Mesothelial cell of epicardium (in vitro differentiated cells): Measurements from ENCODE around the gene DNAJB9. TPM values are rescaled to one million over a fixed set of nuclear protein-coding genes. Genes with fewer than 3 reads are reported as not detected.
"Not testable (repeated sequence)": the region's sequence is repeated elsewhere in the genome, so short reads cannot be mapped to it uniquely, and the experiment has no call there.

ENCODE experiments used
- DNase-seq, 2 experiments: peaks; one replicate each; pipeline ENCODE4 v3.0.0; 2021; ENCODE audit warnings: low spot score in 2 of 2; ENCODE audit not compliant: unreplicated experiment in 2 of 2
- H3K27ac Mint-ChIP-seq: 2 replicates; pipeline ENCODE4 v1.8.0; 2021; ENCODE audit warnings: mixed read lengths
- H3K27me3 Mint-ChIP-seq: 2 replicates; pipeline ENCODE4 v1.8.0; 2021; ENCODE audit warnings: low read depth, mixed read lengths
- H3K36me3 Mint-ChIP-seq: 2 replicates; pipeline ENCODE4 v1.8.0; 2021; ENCODE audit warnings: mixed read lengths
- H3K4me1 Mint-ChIP-seq: 2 replicates; pipeline ENCODE4 v1.8.0; 2021; ENCODE audit warnings: mixed read lengths
- H3K4me3 Mint-ChIP-seq: 2 replicates; pipeline ENCODE4 v1.8.0; 2021; ENCODE audit warnings: mild to moderate bottlenecking, moderate library complexity, mixed read lengths
- H3K9me3 Mint-ChIP-seq: 2 replicates; pipeline ENCODE4 v1.8.0; 2021; ENCODE audit warnings: mixed read lengths
- total RNA-seq: library from RNA; stranded (reverse); gene quantifications from 3 replicates; pipeline ENCODE4 v1.2.1, GENCODE V29; 2021
- TF ChIP-seq, protein P1 (sequence below): fragments of 200-600 bp; sonication (generic); IDR thresholded peaks from one replicate; pipeline ENCODE4 v1.5.0; 2021; ENCODE audit warnings: antibody characterized with exemption; ENCODE audit not compliant: unreplicated experiment

DNAJB9 gene
- total RNA-seq, 1 donor from 2014 or later, result 14.1 TPM

DNA sequence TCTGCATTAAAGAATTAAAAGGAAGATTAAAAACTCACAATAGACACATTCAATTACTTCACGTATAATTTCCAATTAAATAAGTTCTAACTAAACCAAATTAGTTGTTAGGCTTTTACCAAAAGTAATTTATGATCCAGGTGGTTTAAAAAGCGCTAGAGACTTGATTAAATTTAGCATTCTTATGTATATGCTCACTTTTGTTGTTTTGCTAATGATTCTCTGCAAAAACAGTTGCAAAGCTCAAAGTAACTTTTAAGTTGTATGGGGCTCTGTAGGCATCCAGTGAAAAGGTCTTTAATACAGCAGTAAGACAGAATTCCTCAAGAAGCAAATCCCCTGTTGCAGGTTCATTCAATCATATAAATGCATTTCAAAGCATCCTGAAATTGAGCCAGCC lies 28.2 kb upstream of the DNAJB9 start:
- DNase-seq, result no peak
- Mint-ChIP-seq H3K4me3 (no peak overlapping the region), H3K9me3 (no peaks in the 10 kb centered on the region), H3K36me3 (peaks cover 2% of the 10 kb centered on the region), H3K27ac (no peak overlapping the region), H3K27me3 (no peaks in the 10 kb centered on the region), H3K4me1 (no peaks in the 10 kb centered on the region)
- TF ChIP-seq, protein P1, sequence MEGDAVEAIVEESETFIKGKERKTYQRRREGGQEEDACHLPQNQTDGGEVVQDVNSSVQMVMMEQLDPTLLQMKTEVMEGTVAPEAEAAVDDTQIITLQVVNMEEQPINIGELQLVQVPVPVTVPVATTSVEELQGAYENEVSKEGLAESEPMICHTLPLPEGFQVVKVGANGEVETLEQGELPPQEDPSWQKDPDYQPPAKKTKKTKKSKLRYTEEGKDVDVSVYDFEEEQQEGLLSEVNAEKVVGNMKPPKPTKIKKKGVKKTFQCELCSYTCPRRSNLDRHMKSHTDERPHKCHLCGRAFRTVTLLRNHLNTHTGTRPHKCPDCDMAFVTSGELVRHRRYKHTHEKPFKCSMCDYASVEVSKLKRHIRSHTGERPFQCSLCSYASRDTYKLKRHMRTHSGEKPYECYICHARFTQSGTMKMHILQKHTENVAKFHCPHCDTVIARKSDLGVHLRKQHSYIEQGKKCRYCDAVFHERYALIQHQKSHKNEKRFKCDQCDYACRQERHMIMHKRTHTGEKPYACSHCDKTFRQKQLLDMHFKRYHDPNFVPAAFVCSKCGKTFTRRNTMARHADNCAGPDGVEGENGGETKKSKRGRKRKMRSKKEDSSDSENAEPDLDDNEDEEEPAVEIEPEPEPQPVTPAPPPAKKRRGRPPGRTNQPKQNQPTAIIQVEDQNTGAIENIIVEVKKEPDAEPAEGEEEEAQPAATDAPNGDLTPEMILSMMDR, result no peak

DNA sequence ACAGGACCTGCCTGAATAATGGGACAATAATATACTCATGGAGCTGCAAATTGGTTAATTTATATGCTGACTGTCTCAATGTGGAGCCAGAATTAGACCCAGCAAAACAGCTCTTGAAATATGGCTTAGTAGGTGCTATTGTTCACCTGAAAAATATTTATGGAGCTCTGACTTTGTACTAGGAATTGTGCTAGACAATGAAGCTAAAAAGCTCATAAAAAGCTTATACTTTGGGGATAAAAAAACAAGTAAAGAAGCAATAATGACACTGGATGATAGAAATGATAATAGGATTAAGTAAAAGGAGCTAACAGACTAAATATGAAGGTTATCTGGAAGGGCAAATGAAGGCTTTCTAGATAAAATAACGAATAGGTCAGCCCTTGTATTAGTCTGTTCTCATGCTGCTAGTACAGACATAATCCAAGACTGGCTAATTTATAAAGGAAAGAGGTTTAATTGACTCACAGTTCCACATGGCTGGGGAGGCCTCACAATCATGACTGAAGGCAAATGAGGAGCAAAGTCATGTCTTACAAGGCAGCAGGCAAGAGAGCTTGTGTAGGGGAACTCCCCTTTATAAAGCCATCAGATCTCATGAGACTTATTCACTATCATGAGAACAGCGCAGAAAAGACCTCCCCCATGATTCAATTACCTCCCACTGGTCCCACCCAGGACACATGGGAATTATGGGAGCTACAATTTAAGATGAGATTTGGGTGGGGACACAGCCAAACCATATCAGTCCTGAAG lies 21.4 kb upstream of the DNAJB9 start:
- peaks cover 13% of the 10 kb centered on the region for H3K9me3 Mint-ChIP-seq
- H3K4me3 Mint-ChIP-seq, H3K36me3 Mint-ChIP-seq, DNase-seq, H3K4me1 Mint-ChIP-seq, H3K27me3 Mint-ChIP-seq, H3K27ac Mint-ChIP-seq: not testable (repeated sequence)

DNA sequence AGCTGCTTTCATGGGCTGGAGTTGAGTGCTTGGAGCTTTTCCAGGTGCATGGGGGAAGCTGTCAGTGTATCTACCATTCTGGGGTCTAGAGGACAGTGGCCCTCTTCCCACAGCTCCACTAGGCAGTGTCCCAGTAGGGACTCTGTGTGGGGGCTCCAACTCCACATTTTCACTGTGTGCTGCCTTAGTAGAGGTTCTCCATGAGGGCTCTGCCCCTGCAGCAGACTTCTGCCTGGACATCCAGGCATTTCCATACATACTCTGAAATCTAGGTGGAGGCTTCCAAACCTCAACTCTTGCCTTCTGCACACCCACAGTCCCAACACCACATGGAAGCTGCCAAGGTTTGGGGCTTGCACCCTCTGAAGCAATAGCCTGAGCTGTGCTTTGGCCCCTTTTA lies 13.0 kb upstream of the DNAJB9 start:
- H3K4me1 Mint-ChIP-seq, DNase-seq, H3K27ac Mint-ChIP-seq, H3K4me3 Mint-ChIP-seq, H3K27me3 Mint-ChIP-seq: not testable (repeated sequence)
- Mint-ChIP-seq H3K9me3 (peaks cover 38% of the 10 kb centered on the region), H3K36me3 (peaks cover 42% of the 10 kb centered on the region)

DNA sequence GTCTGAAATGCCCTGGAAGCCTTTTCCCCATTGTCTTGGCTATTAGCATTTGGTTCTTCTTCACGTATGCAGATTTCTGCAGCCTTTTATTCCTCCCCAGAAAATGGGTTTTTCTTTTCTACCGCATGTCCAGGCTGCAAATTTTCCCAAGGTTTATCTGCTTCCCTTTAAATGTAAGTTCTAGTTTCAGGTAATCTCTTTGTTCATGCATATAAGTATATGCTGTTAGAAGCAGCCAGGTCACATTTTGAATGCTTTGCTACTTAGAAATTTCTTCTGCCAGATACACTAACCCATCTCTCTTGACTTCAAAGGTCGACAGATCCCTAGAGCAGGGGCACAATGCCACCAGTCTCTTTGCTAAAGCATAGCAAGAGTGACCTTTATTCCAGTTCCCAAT lies 12.5 kb upstream of the DNAJB9 start:
- H3K36me3 Mint-ChIP-seq, result peaks cover 44% of the 10 kb centered on the region
- no peaks in the 10 kb centered on the region for H3K4me1 Mint-ChIP-seq
- TF ChIP-seq, protein P1, result no peak
- H3K27me3 Mint-ChIP-seq, result no peaks in the 10 kb centered on the region
- DNase-seq, result no peak
- no peak overlapping the region for H3K27ac Mint-ChIP-seq
- H3K9me3 Mint-ChIP-seq, result peaks cover 39% of the 10 kb centered on the region
- no peak overlapping the region for H3K4me3 Mint-ChIP-seq

DNA sequence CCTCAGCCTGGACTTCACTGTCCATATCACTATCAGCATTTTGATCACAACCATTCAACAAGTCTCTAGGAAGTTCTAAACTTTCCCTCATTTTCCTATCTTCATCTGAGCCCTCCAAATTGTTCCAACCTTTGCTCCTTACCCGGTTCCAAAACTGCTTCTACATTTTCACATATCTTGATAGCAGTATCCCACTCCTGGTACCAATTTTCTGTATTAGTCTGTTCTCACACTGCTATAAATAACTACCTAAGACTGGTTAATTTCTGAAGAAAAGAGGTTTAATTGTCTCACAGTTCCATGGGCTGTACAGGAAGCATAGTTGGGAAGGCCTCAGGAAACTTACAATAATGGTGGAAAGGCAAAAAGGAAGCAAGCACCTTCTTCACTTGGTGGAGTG lies 12.1 kb upstream of the DNAJB9 start:
- TF ChIP-seq, protein P1, result no peak
- Mint-ChIP-seq H3K4me3 (no peak overlapping the region), H3K27me3 (no peaks in the 10 kb centered on the region), H3K36me3 (peaks cover 47% of the 10 kb centered on the region), H3K9me3 (peaks cover 42% of the 10 kb centered on the region), H3K27ac (no peak overlapping the region), H3K4me1 (no peaks in the 10 kb centered on the region)
- DNase-seq, result no peak

DNA sequence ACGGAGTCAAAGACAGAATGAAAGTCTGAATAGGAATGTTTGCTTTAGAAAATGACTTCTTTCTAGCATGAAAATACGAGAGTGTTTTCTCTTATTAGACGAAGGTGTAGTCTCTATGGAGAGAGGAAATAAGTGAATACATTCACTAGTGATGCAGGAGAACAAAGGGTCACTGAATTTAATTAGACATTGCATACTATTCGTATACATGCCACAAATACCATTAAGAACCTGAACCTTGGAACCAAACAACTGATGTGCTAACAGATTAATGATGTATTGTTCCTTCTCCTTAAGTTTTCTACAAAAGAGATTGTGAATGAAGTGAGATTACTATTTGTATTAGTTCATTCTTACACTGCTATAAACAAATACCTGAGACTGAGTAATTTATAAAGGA lies 10.4 kb upstream of the DNAJB9 start:
- Mint-ChIP-seq H3K27ac (no peak overlapping the region), H3K9me3 (peaks cover 47% of the 10 kb centered on the region), H3K36me3 (peaks cover 52% of the 10 kb centered on the region), H3K27me3 (no peaks in the 10 kb centered on the region), H3K4me3 (no peak overlapping the region), H3K4me1 (no peaks in the 10 kb centered on the region)
- DNase-seq, result no peak
- TF ChIP-seq, protein P1, result no peak
